ENCODE data around the gene GLB1L3.

Gene GLB1L3

DNA sequence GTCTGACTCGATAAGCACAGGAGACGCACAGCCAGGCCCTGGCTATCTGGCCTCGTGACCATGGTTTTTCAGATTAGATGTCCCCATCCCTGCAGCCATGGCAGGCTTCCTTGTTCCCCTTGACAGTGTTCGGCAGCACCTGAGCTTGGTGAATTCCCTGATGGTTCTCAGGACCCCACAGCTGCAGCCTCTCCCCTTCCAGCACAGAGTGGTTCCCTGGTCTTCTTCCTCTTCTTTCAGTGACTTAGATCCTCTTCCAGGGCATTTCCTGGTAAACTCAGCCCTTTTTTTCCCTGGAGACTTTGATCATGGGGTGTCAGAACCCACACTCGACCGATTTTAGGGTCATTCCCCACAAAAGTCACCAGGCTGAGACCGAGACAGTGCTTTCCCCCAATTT, 14.5 kb downstream of the GLB1L3 start:
- TF ChIP-seq, protein P1, sequence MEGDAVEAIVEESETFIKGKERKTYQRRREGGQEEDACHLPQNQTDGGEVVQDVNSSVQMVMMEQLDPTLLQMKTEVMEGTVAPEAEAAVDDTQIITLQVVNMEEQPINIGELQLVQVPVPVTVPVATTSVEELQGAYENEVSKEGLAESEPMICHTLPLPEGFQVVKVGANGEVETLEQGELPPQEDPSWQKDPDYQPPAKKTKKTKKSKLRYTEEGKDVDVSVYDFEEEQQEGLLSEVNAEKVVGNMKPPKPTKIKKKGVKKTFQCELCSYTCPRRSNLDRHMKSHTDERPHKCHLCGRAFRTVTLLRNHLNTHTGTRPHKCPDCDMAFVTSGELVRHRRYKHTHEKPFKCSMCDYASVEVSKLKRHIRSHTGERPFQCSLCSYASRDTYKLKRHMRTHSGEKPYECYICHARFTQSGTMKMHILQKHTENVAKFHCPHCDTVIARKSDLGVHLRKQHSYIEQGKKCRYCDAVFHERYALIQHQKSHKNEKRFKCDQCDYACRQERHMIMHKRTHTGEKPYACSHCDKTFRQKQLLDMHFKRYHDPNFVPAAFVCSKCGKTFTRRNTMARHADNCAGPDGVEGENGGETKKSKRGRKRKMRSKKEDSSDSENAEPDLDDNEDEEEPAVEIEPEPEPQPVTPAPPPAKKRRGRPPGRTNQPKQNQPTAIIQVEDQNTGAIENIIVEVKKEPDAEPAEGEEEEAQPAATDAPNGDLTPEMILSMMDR (IDR thresholded peaks at IDR 0.05; ENCODE audit: low read length, missing control alignments) = no peak
- H3K4me3 ChIP-seq (replicated peaks; ENCODE audit: low read depth, low read length) = no peak overlapping the region
- no peak for DNase-seq (ENCODE audit: low read depth)

DNA sequence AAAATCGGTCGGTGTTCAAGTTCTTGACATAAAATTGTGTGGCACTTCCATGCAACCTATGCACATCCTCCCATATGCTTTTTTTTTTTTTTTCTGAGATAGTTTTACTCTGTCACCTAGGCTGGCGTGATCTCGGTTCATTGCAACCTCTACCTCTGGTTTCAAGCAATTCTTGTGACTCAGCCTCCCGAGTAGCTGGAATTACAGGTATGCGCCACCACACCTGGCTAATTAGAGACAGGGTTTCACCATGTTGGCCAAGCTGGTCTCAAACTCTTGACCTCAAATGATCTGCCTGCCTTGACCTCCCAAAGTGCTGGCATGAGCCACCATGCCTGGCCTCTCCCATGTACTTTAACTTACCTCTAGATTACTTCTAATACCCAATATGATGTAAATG, 15.0 kb downstream of the GLB1L3 start:
- H3K4me3 ChIP-seq (replicated peaks; ENCODE audit: low read depth, low read length) = no peak overlapping the region
- no peak for DNase-seq (ENCODE audit: low read depth)
- TF ChIP-seq, protein P1 (IDR thresholded peaks at IDR 0.05; ENCODE audit: low read length, missing control alignments) = no peak

DNA sequence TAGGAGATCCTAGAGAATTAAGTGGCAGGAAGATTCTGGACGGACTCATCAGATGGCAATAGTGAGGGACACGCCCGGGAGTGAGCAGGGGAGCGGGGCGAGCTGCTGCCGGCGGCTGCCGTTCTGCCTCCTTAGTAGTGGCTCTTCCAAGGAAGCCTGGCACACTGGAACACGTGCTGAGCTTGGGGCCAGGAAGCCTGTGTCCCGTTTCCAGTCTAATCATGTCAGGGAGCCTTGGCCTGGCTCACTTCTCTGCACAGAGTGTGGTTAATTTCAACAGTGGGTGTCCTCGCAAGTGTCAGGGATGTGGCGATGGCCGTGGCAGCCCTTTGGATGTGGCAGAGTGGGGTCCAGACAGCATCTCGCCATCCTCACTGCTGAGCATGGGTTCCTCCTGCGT, 16.5 kb downstream of the GLB1L3 start:
- DNase-seq (ENCODE audit: low read depth) = no peak
- H3K4me3 ChIP-seq (replicated peaks; ENCODE audit: low read depth, low read length) = no peak overlapping the region
- TF ChIP-seq, protein P1 (IDR thresholded peaks at IDR 0.05; ENCODE audit: low read length, missing control alignments) = no peak

DNA sequence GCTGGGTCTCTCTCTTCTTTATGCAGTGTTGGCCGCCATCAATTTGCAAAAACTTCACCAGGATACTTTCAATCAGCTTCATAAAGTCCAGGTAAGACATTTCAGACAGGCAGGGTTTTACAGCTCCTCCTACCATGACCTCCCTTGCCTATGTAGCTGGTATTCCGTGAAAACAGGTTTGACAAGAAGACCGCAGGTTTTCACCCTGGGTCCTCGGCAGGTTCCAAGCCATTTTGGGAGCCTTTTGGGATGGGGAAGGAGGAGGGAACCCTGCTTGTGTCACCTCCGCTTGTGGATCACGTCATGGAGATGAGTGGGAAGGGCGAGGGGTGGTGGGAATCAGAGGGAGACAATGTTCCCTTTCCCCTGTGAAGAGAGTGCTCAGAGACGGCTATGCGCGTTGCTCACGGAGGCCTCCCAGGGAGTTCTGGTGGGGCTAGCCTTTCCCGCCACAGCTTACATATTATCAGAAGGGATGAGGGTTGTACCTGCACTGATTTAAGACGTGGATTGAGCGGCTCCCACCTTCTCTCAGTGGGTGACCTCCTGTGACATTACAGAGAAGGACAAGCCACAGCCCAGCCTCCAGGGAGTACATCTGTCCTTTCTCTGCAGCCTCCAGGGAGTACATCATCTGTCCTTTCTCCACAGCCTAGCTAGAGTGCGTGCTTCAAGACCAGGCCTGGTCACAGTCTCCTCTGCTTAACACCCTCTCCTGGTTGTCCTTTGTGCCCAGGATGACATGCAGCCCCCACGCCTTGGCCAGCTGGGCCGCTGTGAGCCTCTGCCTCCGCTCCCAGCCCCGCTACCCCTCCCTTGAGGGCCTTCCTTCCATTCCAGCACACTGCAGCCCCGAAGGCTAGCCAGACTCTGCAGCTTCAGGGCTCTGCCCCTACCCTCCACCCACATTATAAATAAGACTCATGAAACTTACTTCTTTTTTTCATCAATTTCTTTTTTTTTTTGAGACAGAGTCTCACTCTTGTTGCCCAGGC, 17.2 kb downstream of the GLB1L3 start:
- TF ChIP-seq, protein P1 (IDR thresholded peaks at IDR 0.05; ENCODE audit: low read length, missing control alignments) = no peak
- no peak overlapping the region for H3K4me3 ChIP-seq (replicated peaks; ENCODE audit: low read depth, low read length)
- DNase-seq (ENCODE audit: low read depth) = no peak

DNA sequence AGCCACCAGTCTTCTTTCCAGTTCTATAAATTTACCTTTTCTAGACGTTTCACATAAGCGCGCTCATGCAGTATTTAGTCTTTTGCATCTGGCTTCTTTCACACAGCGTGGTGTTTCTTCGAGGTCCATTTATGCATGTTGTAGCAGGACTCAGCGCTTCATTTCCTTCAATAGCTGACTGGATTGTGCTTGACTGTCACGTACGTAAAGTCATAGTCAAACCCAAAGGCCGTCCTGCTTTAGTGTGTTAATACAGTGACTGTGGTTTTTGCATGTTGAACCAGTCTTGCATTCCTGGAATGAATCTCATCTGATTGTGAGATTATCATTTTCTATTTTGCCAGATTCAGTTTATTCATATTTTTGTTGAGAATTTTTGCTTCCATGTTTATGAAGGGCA, 18.5 kb downstream of the GLB1L3 start:
- no peak for DNase-seq (ENCODE audit: low read depth)
- TF ChIP-seq, protein P1 (IDR thresholded peaks at IDR 0.05; ENCODE audit: low read length, missing control alignments) = no peak
- H3K4me3 ChIP-seq (replicated peaks; ENCODE audit: low read depth, low read length) = no peak overlapping the region

DNA sequence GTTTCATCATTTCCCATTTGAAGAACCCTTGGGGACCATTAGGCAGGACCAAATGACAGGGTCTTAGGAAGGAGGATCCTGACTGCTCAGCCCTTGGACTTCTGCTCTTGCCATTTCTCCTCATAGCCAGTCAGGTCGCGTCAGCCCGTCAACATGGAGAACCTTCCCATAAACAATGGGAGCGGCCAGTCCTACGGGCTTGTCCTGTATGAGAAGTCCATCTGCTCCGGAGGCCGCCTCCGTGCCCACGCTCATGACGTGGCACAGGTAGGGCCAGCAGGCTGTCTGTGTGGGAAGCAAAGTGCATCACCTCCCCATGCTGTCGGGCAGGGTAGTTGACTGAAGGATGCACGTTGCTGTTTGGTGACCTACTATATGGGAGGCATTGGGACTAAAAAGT, 36.0 kb downstream of the GLB1L3 start:
- TF ChIP-seq, protein P1 (IDR thresholded peaks at IDR 0.05; ENCODE audit: low read length, missing control alignments) = no peak
- DNase-seq (ENCODE audit: low read depth) = no peak
- no peak overlapping the region for H3K4me3 ChIP-seq (replicated peaks; ENCODE audit: low read depth, low read length)
